Lower leg skin (tissue), 4 donors: ENCODE results near the gene MKLN1. TPM values are rescaled to one million over a fixed set of nuclear protein-coding genes. Genes with fewer than 3 reads are reported as not detected.

Experiments
- DNase-seq, 2 donors: peaks; one replicate each; pipeline ENCODE4 v3.0.0-alpha.2; 2019; ENCODE audit warnings: low spot score in 2 of 2
- H3K4me3 ChIP-seq: fragments of 200-600 bp; sonication (generic); 2 replicates; pipeline ENCODE4 v1.5.1; 2017; ENCODE audit warnings: mild to moderate bottlenecking, low read depth; ENCODE audit not compliant: poor library complexity, severe bottlenecking
- CTCF ChIP-seq, 3 donors: fragments of 450-650 bp; IDR thresholded peaks; one replicate each; pipeline ENCODE4 v1.5.1; 2016; ENCODE audit warnings: antibody characterized with exemption in 3 of 3, mild to moderate bottlenecking in 3 of 3, moderate library complexity in 2 of 3
- POLR2A ChIP-seq, 2 donors: fragments of 450-650 bp; IDR thresholded peaks; one replicate each; pipeline ENCODE4 v1.6.1; 2016 to 2017; ENCODE audit warnings: antibody characterized with exemption in 2 of 2, mild to moderate bottlenecking in 1 of 2, moderate library complexity in 1 of 2
- WGBS, 2 donors: methylation state at CpG; one replicate each; pipeline ENCODE4 v1.1.5; 2018; 5-methylcytosine and 5-hydroxymethylcytosine counted together
- intact Hi-C: fragments of 100-400 bp; cut with DNase I; formaldehyde crosslinking; loops from one replicate; pipeline ENCODE4 v1.15.0; 2023; ENCODE audit warnings: low total_unique reads
- total RNA-seq, 4 donors: library from RNA; depleted of rRNA; stranded (reverse); fragments of >200 nt; gene quantifications; one replicate each; pipeline ENCODE4 v1.1.0, GENCODE V29; 2016

The MKLN1 gene
- total RNA-seq, 4 donors from 2014 or later = 25.7 to 37.8 (median 31.3) TPM

GRCh38 chr7:131335639-131336381, 8.1 kb downstream of the MKLN1 start:
- intact Hi-C loops = no loop called here
- WGBS, 2 donors = 77 to 80% methylated on average over 2 of the region's 2 CpGs
- no peak overlapping the region for H3K4me3 ChIP-seq
- no peak for DNase-seq
- TF ChIP-seq CTCF (IDR thresholded peaks at IDR 0.05) = no peak
- TF ChIP-seq POLR2A (IDR thresholded peaks at IDR 0.05) = no peak

DNA sequence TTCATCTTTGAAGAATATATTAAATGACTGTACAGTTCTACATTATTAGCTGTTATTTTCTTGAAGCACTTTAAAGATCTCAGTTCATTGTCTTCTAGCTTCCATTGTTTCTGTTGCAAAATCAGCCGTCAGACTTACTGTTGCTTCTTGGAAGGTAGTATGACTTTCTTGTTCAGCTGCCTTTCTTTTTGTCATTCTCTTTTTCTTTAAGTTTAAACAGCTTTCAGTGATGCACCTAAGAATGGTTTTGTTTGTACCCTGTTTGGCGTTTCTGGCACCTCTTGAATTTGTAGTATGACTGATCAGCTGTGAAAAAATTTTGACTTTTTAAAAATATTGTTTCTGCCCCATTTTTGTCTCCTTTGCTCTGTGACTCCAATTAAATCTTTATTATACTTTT, 9.3 kb downstream of the MKLN1 start:
- WGBS, 2 donors = 89 to 98% methylated on average over 2 of the region's 2 CpGs
- TF ChIP-seq CTCF (IDR thresholded peaks at IDR 0.05) = no peak
- no peak for TF ChIP-seq POLR2A (IDR thresholded peaks at IDR 0.05)
- intact Hi-C loops = no loop called here
- no peak for DNase-seq
- no peak overlapping the region for H3K4me3 ChIP-seq

- intact Hi-C loops = no loop called here
Observed at GRCh38 chr7:131338173-131338572, 10.5 kb downstream of the MKLN1 start.

GRCh38 chr7:131338691-131339390, 11.2 kb downstream of the MKLN1 start:
- TF ChIP-seq CTCF (IDR thresholded peaks at IDR 0.05) = no peak
- TF ChIP-seq POLR2A (IDR thresholded peaks at IDR 0.05) = no peak
- WGBS, 2 donors = 77 to 78% methylated on average over 7 of the region's 7 CpGs
- no peak for DNase-seq
- intact Hi-C loops = no loop called here
- H3K4me3 ChIP-seq = no peak overlapping the region

More at GRCh38 chr7:131338173-131338572, 10.5 kb downstream of the MKLN1 start:
- TF ChIP-seq POLR2A (IDR thresholded peaks at IDR 0.05) (no peak), CTCF (IDR thresholded peaks at IDR 0.05) (no peak)
- no peak for DNase-seq
- H3K4me3 ChIP-seq = no peak overlapping the region

DNA sequence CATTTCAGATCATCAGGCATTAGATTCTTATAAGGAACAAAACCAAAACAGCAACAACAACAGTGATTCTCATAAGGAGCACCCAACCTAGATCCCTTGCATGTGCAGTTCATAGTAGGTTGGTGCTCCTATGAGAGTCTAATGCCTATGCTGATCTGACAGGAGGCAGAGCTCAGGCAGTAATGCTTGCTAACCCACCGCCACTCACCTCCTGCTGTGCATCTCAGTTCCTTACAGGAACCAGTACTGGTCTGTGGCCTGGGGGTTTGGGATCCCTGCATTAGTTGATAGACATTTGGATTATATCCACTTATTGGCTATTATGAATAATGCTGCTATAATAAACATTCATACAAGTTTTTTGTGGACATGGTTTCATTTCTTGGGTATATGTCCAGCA, 14.0 kb downstream of the MKLN1 start:
- TF ChIP-seq CTCF (IDR thresholded peaks at IDR 0.05) = no peak
- no peak for TF ChIP-seq POLR2A (IDR thresholded peaks at IDR 0.05)
- DNase-seq = no peak
- H3K4me3 ChIP-seq = no peak overlapping the region
- intact Hi-C loops = no loop called here
- WGBS, 2 donors = 96 to 100% methylated on average over 1 of the region's 1 CpG
